Kidney (tissue), 14 donors: ENCODE data around the gene NLGN1. TPM values are rescaled to one million over a fixed set of nuclear protein-coding genes. Genes with fewer than 3 reads are reported as not detected.
A peak's percentile ranks its signal among the peaks of the same experiment; 100 is the strongest.

Experiments used
- DNase-seq, 5 donors: peaks; one replicate each; pipeline ENCODE4 v3.0.0-alpha.2; 2013 to 2020
- FAIRE-seq: peaks from 2 replicates; lab custom pipeline; 2012; peaks lifted over from hg19 to GRCh38; lab: Jason Lieb, UNC
- H3K27ac ChIP-seq, 2 donors: one replicate each; pipeline ENCODE4 v1.7.0; 2013; ENCODE audit warnings: low read depth in 2 of 2, low read length in 2 of 2, inconsistent platforms in 1 of 2
- H3K27me3 ChIP-seq: one replicate; pipeline ENCODE4 v1.7.1; 2013; ENCODE audit warnings: low read length, inconsistent platforms; ENCODE audit not compliant: control insufficient read depth, insufficient read depth
- H3K36me3 ChIP-seq, 3 donors: one replicate each; pipeline versions ENCODE4 v1.7.0 to v1.7.1; 2013; ENCODE audit warnings: low read length in 3 of 3, control low read depth in 1 of 3, inconsistent platforms in 1 of 3; ENCODE audit not compliant: insufficient read depth in 3 of 3, control insufficient read depth in 2 of 3
- H3K4me1 ChIP-seq, 3 donors: one replicate each; pipeline versions ENCODE4 v1.7.0 to v1.7.1; 2013; ENCODE audit warnings: low read length in 3 of 3, inconsistent platforms in 1 of 3, low read depth in 1 of 3; ENCODE audit not compliant: control insufficient read depth in 2 of 3, insufficient read depth in 2 of 3
- H3K4me3 ChIP-seq, 3 donors: one replicate each; pipeline versions ENCODE4 v1.7.0 to v1.8.1; 2013; ENCODE audit warnings: low read length in 3 of 3, control low read depth in 1 of 3, inconsistent platforms in 1 of 3
- H3K9ac ChIP-seq, 3 donors: one replicate each; pipeline versions ENCODE4 v1.7.0 to v1.7.1; 2013; ENCODE audit warnings: low read length in 3 of 3, control low read depth in 1 of 3, inconsistent platforms in 1 of 3
- H3K9me3 ChIP-seq, 3 donors: one replicate each; pipeline versions ENCODE4 v1.7.0 to v1.7.1; 2013; ENCODE audit warnings: low read length in 3 of 3, control low read depth in 1 of 3, inconsistent platforms in 1 of 3; ENCODE audit not compliant: control insufficient read depth in 2 of 3, insufficient read depth in 1 of 3
- intact Hi-C: fragments of 100-400 bp; cut with DNase I; formaldehyde crosslinking; loops from one replicate; pipeline ENCODE4 v1.11.1; 2022
- polyA plus RNA-seq: library from polyadenylated mRNA; stranded (reverse); fragments of 350-450 nt; fragmentation: Illumina TruSeq; extraction: RNeasy Lipid Tissue Mini Kit (QIAGEN cat#74804); gene quantifications from one replicate; pipeline ENCODE4 v1.2.3, GENCODE V29; 2014; ENCODE audit warnings: low read depth, low replicate concordance; ENCODE audit not compliant: insufficient read depth
- total RNA-seq: library from RNA; stranded (reverse); fragmentation: NEBNext Ultra II Directional; extraction: Animal tissue kit (Norgen Biotek cat#: 25700); gene quantifications from one replicate; pipeline ENCODE4 v1.2.1, GENCODE V29; 2021
- TF ChIP-seq, protein P1 (sequence below): IDR thresholded peaks from 3 replicates; pipeline ENCODE4 v1.5.1; 2012; ENCODE audit warnings: mild to moderate bottlenecking, moderate library complexity, borderline replicate concordance; ENCODE audit not compliant: insufficient read depth; ENCODE audit errors: extremely low read depth
- donor health status: control.
- donor health status: control.
- donor health status: control.
- donor health status: control.
- donor health status: control.
- donor health status: DM: yes; HTN: yes; CAD: no.
- donor health status: Normal renal cell carcinoma (clear cell type).

Gene NLGN1
- total and polyA plus RNA-seq, 2 donors from 2014 or later: 0.49 to 19.4 TPM

DNA sequence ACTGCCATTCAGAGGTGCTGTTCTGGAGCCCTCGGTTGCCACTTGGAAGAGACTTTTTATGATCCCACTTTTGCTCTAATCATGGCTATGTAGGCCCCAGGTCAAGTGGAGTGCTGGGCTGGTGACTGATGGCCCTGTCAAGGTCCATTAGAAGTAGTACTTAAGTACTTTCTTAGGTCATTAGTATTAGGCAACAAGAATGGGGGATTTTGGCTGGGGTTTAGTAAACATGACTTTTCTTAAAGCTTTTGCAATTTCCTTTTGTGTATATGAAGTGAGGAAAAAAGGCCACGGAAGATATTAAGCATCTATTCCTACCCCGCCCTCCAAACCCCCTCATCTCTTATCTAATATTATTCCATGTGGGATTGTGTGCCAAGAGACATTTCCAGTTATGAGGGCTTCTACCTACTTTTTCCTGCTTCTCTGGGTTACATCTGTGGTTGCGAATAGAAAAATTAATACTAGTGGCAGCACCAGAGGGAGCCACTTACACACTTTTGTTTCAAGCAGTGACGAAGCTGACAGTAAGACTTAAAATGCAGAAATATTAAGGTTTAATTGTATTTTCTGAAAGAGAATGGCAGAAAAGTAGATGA is 13.9 kb downstream of the NLGN1 start:
- TF ChIP-seq, protein P1, sequence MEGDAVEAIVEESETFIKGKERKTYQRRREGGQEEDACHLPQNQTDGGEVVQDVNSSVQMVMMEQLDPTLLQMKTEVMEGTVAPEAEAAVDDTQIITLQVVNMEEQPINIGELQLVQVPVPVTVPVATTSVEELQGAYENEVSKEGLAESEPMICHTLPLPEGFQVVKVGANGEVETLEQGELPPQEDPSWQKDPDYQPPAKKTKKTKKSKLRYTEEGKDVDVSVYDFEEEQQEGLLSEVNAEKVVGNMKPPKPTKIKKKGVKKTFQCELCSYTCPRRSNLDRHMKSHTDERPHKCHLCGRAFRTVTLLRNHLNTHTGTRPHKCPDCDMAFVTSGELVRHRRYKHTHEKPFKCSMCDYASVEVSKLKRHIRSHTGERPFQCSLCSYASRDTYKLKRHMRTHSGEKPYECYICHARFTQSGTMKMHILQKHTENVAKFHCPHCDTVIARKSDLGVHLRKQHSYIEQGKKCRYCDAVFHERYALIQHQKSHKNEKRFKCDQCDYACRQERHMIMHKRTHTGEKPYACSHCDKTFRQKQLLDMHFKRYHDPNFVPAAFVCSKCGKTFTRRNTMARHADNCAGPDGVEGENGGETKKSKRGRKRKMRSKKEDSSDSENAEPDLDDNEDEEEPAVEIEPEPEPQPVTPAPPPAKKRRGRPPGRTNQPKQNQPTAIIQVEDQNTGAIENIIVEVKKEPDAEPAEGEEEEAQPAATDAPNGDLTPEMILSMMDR: peak; percentile 28
- FAIRE-seq (no peak), DNase-seq (peak in 3 of 5 donors; percentile 41 to 62 (median 48))
- Histone ChIP-seq H3K4me1 (peaks cover 0 to 2% (median 0%) of the 10 kb centered on the region in 3 donors), H3K27ac (no peak overlapping the region), H3K9ac (no peak overlapping the region), H3K27me3 (no peaks in the 10 kb centered on the region), H3K4me3 (no peak overlapping the region), H3K36me3 (no peaks in the 10 kb centered on the region), H3K9me3 (no peaks in the 10 kb centered on the region)
- intact Hi-C loops: no loop called here

DNA sequence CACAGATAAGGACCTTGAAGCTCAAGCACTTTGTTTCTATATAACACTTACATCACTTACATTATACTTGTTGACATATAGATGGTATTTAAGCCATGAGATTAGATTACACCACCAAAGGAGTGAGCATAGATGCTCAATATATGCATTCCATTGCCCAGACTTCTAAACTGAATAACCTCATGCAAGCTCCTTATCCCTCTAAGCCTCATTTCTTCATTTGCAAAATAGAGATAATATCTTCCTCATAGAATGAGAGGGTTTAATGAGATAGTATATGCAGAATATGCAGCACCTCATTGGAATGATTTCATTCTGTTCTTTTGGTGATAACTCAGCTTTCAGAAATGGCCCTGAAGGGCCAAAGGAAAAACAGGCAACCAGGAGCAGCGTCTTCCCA is 18.5 kb downstream of the NLGN1 start:
- no peaks in the 10 kb centered on the region for H3K36me3 ChIP-seq
- FAIRE-seq (no peak), DNase-seq (no peak)
- H3K27me3 ChIP-seq: no peaks in the 10 kb centered on the region
- H3K9me3 ChIP-seq: no peaks in the 10 kb centered on the region
- intact Hi-C loops: no loop called here
- peaks cover 0 to 2% (median 0%) of the 10 kb centered on the region in 3 donors for H3K4me1 ChIP-seq
- no peak overlapping the region for H3K4me3 ChIP-seq
- no peak overlapping the region for H3K27ac ChIP-seq
- H3K9ac ChIP-seq: no peak overlapping the region
- TF ChIP-seq, protein P1: no peak

DNA sequence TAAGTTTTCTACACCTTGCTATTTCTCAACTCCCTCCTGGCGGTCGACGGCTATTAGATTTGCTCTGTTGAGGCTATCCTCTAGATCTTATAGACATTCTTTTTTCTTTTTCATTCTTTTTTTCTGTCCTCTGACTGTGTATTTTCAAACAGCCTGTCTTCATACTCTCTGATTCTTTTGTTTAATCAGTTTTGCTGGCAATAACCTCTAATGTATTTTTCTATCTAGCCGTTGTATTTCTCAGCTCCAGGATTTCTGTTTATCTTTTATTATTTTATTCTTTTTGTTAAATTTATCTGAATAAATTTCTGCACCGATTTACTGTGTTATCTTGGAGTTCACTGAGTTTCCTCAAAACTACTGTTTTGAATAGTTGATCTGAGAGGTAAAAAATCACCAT is 31.5 kb downstream of the NLGN1 start:
- Histone ChIP-seq H3K27me3 (no peaks in the 10 kb centered on the region), H3K27ac (no peak overlapping the region), H3K9me3 (peaks cover 0 to 3% (median 0%) of the 10 kb centered on the region in 3 donors), H3K9ac (no peak overlapping the region), H3K4me3 (no peak overlapping the region), H3K4me1 (no peaks in the 10 kb centered on the region), H3K36me3 (no peaks in the 10 kb centered on the region)
- DNase-seq: no peak
- FAIRE-seq: no peak
- intact Hi-C loops: no loop called here
- TF ChIP-seq, protein P1: no peak
